ENCODE data around the gene CEP70. TPM values are rescaled to one million over a fixed set of nuclear protein-coding genes. Genes with fewer than 3 reads are reported as not detected.

CEP70 gene
- polyA plus RNA-seq, 1 donor (not counting 4 experiments of a cell fraction or from before 2014, with no cell fraction given), result 11.4 TPM

- Histone ChIP-seq H3K27ac (ENCODE audit: control insufficient read depth, insufficient read depth, low read length) (no peak overlapping the region), H3K9me1 (ENCODE audit: control insufficient read depth, extremely low read depth, insufficient read depth, low read length) (no peaks in the 10 kb centered on the region), H2AFZ (ENCODE audit: control insufficient read depth, low read length) (no peak overlapping the region), H4K20me1 (ENCODE audit: control insufficient read depth, extremely low read depth, insufficient read depth, low read length) (no peaks in the 10 kb centered on the region), H3K4me3 (ENCODE audit: control insufficient read depth in 2 of 3, extremely low read depth in 1 of 3, insufficient read depth in 2 of 3, low read depth in 1 of 3, low read length in 3 of 3) (no peak overlapping the region), H3K79me2 (ENCODE audit: control insufficient read depth, insufficient read depth, low read length) (no peaks in the 10 kb centered on the region), H3K4me1 (ENCODE audit: control insufficient read depth, extremely low read depth, insufficient read depth, low read length) (no peaks in the 10 kb centered on the region), H3K36me3 (ENCODE audit: control insufficient read depth in 2 of 2, extremely low read depth in 1 of 2, insufficient read depth in 2 of 2, low read length in 2 of 2) (no peaks in the 10 kb centered on the region), H3K9me3 (ENCODE audit: control insufficient read depth, low read depth, low read length) (no peaks in the 10 kb centered on the region), H3K9ac (ENCODE audit: control insufficient read depth, extremely low read depth, insufficient read depth, low read length) (no peak overlapping the region), H3K27me3 (ENCODE audit: control insufficient read depth, extremely low read depth, insufficient read depth, low read length) (no peaks in the 10 kb centered on the region), H3K4me2 (ENCODE audit: control insufficient read depth, extremely low read depth, insufficient read depth, low read depth, low read length) (no peak overlapping the region)
- no peak for TF ChIP-seq EZH2 (IDR thresholded peaks at IDR 0.05; ENCODE audit: low read length)
- no peak for TF ChIP-seq CTCF (optimal IDR thresholded peaks at IDR 0.05 in 1 of 3, IDR thresholded peaks at IDR 0.05 in 1 of 3, conservative IDR thresholded peaks at IDR 0.05 in 1 of 3; ENCODE audit: extremely low read depth in 1 of 3, insufficient read depth in 2 of 3, low read length in 3 of 3)
- dilution Hi-C loops (cut with MboI; ENCODE audit: extremely low pct_ligation_motif_present, low sequenced_read_pairs), result no loop called here
- DNase-seq (ENCODE audit: low read depth, low spot score) (no peak), FAIRE-seq (no peak)
Measured at GRCh38 chr3:138507524-138507923, 86.5 kb downstream of the CEP70 start.

- FAIRE-seq, result no peak
- TF ChIP-seq CTCF (optimal IDR thresholded peaks at IDR 0.05 in 1 of 3, IDR thresholded peaks at IDR 0.05 in 1 of 3, conservative IDR thresholded peaks at IDR 0.05 in 1 of 3; ENCODE audit: extremely low read depth in 1 of 3, insufficient read depth in 2 of 3, low read length in 3 of 3) (no peak), EZH2 (IDR thresholded peaks at IDR 0.05; ENCODE audit: low read length) (no peak)
- no peaks in the 10 kb centered on the region for H3K27me3 ChIP-seq (ENCODE audit: control insufficient read depth, extremely low read depth, insufficient read depth, low read length)
- no peaks in the 10 kb centered on the region for H3K79me2 ChIP-seq (ENCODE audit: control insufficient read depth, insufficient read depth, low read length)
- no peaks in the 10 kb centered on the region for H3K36me3 ChIP-seq (ENCODE audit: control insufficient read depth in 2 of 2, extremely low read depth in 1 of 2, insufficient read depth in 2 of 2, low read length in 2 of 2)
- no peak overlapping the region for H3K27ac ChIP-seq (ENCODE audit: control insufficient read depth, insufficient read depth, low read length)
- no peak overlapping the region for H3K9ac ChIP-seq (ENCODE audit: control insufficient read depth, extremely low read depth, insufficient read depth, low read length)
- DNase-seq (ENCODE audit: low read depth, low spot score), result no peak
- no peak overlapping the region for H2AFZ ChIP-seq (ENCODE audit: control insufficient read depth, low read length)
- peaks cover 12% of the 10 kb centered on the region for H3K4me1 ChIP-seq (ENCODE audit: control insufficient read depth, extremely low read depth, insufficient read depth, low read length)
- no peaks in the 10 kb centered on the region for H4K20me1 ChIP-seq (ENCODE audit: control insufficient read depth, extremely low read depth, insufficient read depth, low read length)
- H3K9me3 ChIP-seq (ENCODE audit: control insufficient read depth, low read depth, low read length), result no peaks in the 10 kb centered on the region
- no peaks in the 10 kb centered on the region for H3K9me1 ChIP-seq (ENCODE audit: control insufficient read depth, extremely low read depth, insufficient read depth, low read length)
- H3K4me3 ChIP-seq (ENCODE audit: control insufficient read depth in 2 of 3, extremely low read depth in 1 of 3, insufficient read depth in 2 of 3, low read depth in 1 of 3, low read length in 3 of 3), result no peak overlapping the region
- no peak overlapping the region for H3K4me2 ChIP-seq (ENCODE audit: control insufficient read depth, extremely low read depth, insufficient read depth, low read depth, low read length)
- dilution Hi-C loops (cut with MboI; ENCODE audit: extremely low pct_ligation_motif_present, low sequenced_read_pairs), result no loop called here
Measured at GRCh38 chr3:138498991-138499390, 95.1 kb downstream of the CEP70 start.
